Testis (tissue), 3 donors: ENCODE results near the gene IGSF21. TPM values are rescaled to one million over a fixed set of nuclear protein-coding genes. Genes with fewer than 3 reads are reported as not detected.

Source experiments
- DNase-seq: peaks from one replicate; pipeline ENCODE4 v3.0.0-alpha.2; 2019
- H3K27ac ChIP-seq, 2 donors: fragments of 200-600 bp; sonication (generic); one replicate each; pipeline ENCODE4 v1.5.1; 2019
- H3K27me3 ChIP-seq: fragments of 200-600 bp; sonication (generic); one replicate; pipeline ENCODE4 v1.5.1; 2019
- H3K36me3 ChIP-seq: fragments of 200-600 bp; sonication (generic); one replicate; pipeline ENCODE4 v1.5.1; 2017; ENCODE audit warnings: low read depth; ENCODE audit errors: missing control alignments
- H3K4me1 ChIP-seq: fragments of 200-600 bp; sonication (generic); one replicate; pipeline ENCODE4 v1.5.1; 2019
- H3K4me3 ChIP-seq, 2 donors: fragments of 200-600 bp; sonication (generic); one replicate each; pipeline ENCODE4 v1.5.1; 2017 to 2019
- H3K9me3 ChIP-seq: fragments of 200-600 bp; sonication (generic); one replicate; pipeline ENCODE4 v1.5.1; 2017
- CTCF ChIP-seq, 3 experiments: fragments of 450-650 bp in 2 of 3; fragments of 200-600 bp in 1 of 3; sonication (generic) in 1 of 3; IDR thresholded peaks; one replicate each; pipeline ENCODE4 v1.5.1; 2016 to 2019; ENCODE audit warnings: antibody characterized with exemption in 3 of 3, mild to moderate bottlenecking in 2 of 3, moderate library complexity in 1 of 3
- POLR2A ChIP-seq: fragments of 450-650 bp; IDR thresholded peaks from one replicate; pipeline ENCODE4 v1.6.1; 2017; ENCODE audit warnings: antibody characterized with exemption, mild to moderate bottlenecking, moderate library complexity
- WGBS, 2 donors: methylation state at CpG; one replicate each; pipeline ENCODE4 v1.1.5; 2018; 5-methylcytosine and 5-hydroxymethylcytosine counted together
- intact Hi-C: fragments of 100-400 bp; cut with DNase I; formaldehyde crosslinking; loops from one replicate; pipeline ENCODE4 v1.15.1; 2023; ENCODE audit warnings: low total_unique reads
- polyA plus RNA-seq: library from polyadenylated mRNA; stranded (reverse); fragments of 350-450 nt; fragmentation: Illumina TruSeq; extraction: RNeasy Lipid Tissue Mini Kit (QIAGEN cat#74804); gene quantifications from one replicate; pipeline ENCODE4 v1.2.3, GENCODE V29; 2014; ENCODE audit warnings: low read depth, low replicate concordance; ENCODE audit not compliant: insufficient read depth
- total RNA-seq, 2 donors: library from RNA; depleted of rRNA; stranded (reverse); fragments of >200 nt; gene quantifications; one replicate each; pipeline ENCODE4 v1.2.3, GENCODE V29; 2016

IGSF21 gene
- total and polyA plus RNA-seq, 3 donors from 2014 or later: 1.7 to 4.2 (median 2.9) TPM

DNA sequence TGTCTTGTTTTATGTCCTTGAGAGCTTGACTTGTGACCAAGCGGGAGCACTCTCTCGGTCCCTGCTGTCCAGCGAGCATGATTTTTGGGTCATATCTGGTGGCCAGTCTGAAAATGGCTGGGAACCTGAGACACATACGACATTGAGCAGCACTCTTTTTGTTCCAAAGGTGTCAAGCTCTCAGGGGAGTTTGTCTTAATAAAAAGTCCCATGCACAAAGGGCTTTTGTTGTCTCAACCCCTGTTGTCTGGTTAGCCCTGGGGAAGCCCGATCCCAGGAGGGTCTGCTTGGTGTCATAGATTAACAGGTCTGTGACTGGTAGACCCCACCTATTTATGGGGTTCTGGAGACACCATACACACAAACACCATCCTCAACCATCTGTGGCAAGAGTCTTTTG, 315.4 kb downstream of the IGSF21 start:
- no peak for DNase-seq
- WGBS, 2 donors: 80 to 86% methylated on average over 5 of the region's 5 CpGs
- Histone ChIP-seq H3K4me3 (no peak overlapping the region), H3K36me3 (no peaks in the 10 kb centered on the region), H3K4me1 (no peaks in the 10 kb centered on the region), H3K9me3 (no peaks in the 10 kb centered on the region), H3K27ac (no peak overlapping the region), H3K27me3 (no peaks in the 10 kb centered on the region)
- no peak for TF ChIP-seq CTCF (IDR thresholded peaks at IDR 0.05)
- TF ChIP-seq POLR2A: no peak
- intact Hi-C loops: no loop called here

- no peaks in the 10 kb centered on the region for H3K4me1 ChIP-seq
Observed at GRCh38 chr1:18426580-18426979, 319.0 kb downstream of the IGSF21 start.

More at GRCh38 chr1:18426580-18426979, 319.0 kb downstream of the IGSF21 start:
- Histone ChIP-seq H3K27me3 (no peaks in the 10 kb centered on the region), H3K36me3 (no peaks in the 10 kb centered on the region), H3K4me3 (no peak overlapping the region), H3K27ac (no peak overlapping the region), H3K9me3 (no peaks in the 10 kb centered on the region)
- intact Hi-C loops: no loop called here
- TF ChIP-seq CTCF (IDR thresholded peaks at IDR 0.05) (no peak), POLR2A (no peak)
- no peak for DNase-seq
- 100% methylated on average over 1 of the region's 1 CpG for WGBS, 2 donors
